Forelimb muscle (tissue), 1 donor: Measurements from ENCODE around the gene MTMR12. TPM values are rescaled to one million over a fixed set of nuclear protein-coding genes. Genes with fewer than 3 reads are reported as not detected.
A peak's percentile ranks its signal among the peaks of the same experiment; 100 is the strongest.

Experiments used
- DNase-seq: peaks from one replicate; pipeline ENCODE4 v3.0.0-alpha.2; 2013; ENCODE audit warnings: low read depth
- polyA plus RNA-seq: library from polyadenylated mRNA; unstranded; fragments of 120-200 nt; gene quantifications from one replicate; pipeline ENCODE4 v1.2.1, GENCODE V29; 2013; ENCODE audit not compliant: insufficient read length

The MTMR12 gene, protein sequence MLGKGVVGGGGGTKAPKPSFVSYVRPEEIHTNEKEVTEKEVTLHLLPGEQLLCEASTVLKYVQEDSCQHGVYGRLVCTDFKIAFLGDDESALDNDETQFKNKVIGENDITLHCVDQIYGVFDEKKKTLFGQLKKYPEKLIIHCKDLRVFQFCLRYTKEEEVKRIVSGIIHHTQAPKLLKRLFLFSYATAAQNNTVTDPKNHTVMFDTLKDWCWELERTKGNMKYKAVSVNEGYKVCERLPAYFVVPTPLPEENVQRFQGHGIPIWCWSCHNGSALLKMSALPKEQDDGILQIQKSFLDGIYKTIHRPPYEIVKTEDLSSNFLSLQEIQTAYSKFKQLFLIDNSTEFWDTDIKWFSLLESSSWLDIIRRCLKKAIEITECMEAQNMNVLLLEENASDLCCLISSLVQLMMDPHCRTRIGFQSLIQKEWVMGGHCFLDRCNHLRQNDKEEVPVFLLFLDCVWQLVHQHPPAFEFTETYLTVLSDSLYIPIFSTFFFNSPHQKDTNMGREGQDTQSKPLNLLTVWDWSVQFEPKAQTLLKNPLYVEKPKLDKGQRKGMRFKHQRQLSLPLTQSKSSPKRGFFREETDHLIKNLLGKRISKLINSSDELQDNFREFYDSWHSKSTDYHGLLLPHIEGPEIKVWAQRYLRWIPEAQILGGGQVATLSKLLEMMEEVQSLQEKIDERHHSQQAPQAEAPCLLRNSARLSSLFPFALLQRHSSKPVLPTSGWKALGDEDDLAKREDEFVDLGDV
- 13.4 TPM for polyA plus RNA-seq

DNA sequence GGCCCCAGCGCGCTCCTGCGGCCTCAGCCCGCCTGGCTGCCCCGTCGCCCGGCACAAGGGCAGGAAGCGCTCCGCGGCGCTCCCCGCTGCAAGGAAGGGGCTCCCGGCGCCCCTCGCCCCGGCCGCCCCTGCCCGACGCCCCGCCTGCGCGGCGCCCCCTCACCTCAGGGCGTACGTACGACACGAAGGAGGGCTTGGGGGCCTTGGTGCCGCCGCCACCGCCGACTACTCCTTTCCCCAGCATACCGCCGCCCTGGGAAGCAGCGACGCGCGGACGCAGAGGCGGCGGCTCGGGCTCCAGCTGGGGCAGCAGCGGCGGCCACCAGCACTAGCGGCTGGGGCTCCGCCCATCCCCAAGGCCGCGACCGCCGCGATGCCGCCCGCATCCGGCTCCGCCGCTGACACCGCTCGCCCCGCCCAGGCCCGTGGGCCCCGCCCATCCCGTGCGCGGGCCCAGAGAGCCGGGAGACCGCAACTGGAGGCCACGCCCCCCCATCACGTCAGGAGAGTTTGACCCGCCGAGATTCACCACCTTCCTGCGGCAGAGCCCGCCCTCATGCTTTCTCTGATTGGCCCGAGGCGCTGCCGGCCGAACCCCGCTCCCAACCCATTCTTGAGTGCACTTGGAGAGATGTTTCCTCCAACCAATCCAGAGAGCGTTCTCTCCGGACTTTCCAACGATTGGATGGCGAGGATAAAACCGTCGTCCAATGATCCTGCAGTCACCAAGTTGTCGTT, at the start of gene MTMR12:
Gene MTMR12, minus strand, starts transcription at position 345 of the 738 bp plus-strand sequence. Its CDS starts 101 bp downstream, at position 244.
- peak; percentile 98 for DNase-seq

DNA sequence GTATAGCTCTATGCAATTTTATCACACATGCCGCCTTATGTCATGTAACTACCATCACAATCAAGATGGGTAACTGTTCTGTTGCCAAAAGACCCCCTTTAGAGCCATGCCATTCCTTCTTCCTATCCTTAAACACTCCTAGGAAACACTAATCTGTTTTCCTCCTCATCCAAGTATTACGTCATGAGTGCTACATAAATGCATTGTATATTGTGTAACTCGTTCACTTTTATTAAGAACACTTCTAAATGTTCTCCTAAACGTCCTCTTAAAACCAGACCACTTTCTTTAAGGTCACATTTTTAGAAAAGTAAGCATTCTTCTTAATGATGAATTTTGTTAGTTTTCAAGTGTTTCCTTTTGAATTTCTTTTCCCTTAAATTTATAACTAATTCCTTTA, 49.8 kb upstream of the MTMR12 start:
- no peak for DNase-seq

DNA sequence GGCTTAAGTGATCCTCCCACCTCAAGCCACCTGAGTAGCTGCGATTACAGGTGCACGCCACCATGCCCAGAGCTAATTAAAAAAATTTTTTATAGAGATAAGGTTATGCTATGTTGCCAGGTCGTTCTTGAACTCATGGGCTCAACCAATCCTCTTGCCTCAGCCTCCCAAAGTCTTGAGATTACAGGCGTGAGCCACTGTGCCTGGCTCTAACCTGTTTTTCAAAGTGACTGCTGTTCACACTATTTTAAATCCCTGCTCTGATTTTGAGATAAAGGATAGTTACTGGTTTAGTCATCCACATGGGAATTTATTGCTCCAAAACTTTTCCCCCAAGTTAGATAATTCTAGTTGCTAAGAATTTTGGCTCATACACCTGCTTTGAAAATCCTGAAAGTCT, 48.2 kb upstream of the MTMR12 start:
- no peak for DNase-seq

DNA sequence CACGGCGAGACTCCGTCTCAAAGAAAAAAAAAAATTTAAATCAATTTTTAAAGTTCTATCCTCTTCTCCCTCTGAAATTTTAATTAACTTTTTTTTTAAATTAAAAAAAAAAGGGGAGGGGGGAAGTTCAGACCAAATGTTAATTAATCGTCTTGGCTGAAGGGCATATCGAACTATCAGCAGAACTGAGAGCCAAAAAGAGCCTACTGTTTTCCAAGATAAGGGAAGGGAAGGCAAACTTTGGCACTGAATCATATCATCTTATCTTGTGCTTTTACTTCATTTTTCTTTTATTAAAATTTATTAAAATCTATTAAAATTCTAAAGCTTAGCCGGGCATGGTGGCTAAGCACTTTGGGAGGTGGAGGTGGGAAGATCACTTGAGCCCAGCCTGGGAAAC, 45.9 kb upstream of the MTMR12 start:
- no peak for DNase-seq

DNA sequence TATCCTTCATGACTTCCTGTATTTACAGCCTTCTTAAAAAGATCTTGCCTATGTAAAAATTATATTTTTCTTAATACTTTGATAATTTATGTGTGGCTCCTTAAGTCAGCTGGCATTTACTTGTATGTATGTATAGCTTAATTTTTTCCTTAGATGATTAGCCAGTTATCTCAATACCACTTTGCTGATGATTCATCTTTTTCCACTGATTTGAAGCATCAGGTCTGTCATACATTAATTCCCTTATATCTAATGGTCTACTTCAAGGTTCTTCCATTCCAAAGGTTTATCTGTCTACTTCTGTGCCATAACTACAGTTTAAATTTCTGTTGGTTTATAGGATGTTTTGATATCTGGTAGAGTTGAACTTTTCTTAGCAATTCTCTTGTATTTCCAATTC, 44.9 kb upstream of the MTMR12 start:
- DNase-seq, result no peak

DNA sequence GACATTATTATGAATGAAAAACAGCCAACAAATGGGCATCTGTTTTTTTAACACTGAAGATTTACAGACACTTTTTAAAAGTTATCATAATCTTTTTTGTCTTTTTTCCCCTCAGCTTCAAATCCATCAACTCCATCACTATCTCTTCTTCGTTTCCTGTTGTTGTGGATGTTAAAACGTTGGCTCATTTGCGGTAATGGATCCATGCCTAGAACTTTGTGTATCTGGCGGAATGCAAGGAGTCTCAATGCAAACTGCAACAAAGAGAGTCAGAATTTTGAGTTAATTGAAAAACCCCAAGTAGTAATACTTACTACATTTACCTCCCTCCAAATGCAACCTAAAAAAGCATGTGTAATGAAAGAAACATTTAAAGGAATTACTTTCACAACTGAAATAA, 42.9 kb upstream of the MTMR12 start:
- DNase-seq, result no peak

DNA sequence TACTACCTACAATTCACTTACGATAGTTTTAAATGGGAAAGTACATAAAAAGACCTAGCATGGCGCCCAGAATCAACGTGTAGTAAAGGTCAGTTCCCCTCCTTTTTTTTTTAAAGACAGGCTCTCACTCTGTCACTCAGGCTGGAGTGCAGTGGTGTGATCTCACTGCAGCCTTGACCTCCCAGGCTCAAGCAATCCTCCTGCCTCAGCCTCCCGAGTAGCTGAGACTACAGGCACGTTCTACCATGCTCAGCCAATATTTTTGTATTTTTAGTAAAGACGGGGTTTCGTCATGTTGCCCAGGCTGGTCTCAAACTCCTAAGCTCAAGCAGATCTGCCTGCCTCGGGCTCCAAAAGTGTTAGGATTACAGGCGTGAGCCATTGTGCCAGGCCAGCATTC, 40.7 kb upstream of the MTMR12 start:
- no peak for DNase-seq

DNA sequence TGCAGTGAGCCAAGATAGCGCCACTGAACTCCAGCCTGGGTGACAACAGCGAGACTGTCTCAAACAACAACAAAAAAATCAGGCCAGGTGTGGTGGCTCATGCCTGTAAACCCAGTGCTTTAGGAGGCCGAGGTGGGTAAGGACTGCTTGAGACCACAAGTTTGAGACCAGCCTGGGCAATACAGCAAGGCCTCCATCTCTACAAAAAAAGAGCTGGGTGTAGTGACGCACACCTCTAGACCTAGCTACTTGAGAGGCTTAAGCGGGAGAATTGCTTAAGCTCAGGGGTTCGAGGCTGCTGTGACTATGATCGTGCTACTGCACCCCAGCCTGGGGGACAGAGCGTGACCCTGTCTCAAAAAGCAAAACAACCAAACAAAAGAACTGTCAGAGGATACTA, 39.9 kb upstream of the MTMR12 start:
- DNase-seq, result no peak

DNA sequence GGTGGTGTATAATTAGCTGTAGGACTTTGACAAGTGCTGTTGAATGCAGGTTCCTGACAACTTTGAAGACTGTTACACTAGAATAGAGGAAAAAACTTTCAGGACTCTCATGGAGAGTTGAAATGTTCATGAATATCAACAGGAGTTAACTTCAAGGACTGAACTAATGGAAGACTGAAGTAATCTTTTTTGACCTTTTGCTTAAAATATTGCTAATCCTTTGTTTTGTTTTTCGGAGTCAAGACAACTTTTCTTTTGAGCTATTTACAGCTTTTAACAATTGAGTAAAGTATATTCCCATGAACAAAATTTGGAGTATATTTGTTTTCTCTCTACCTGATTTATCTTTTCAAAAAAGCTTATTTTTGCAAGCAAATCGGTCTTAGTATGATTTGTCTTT, 34.1 kb upstream of the MTMR12 start:
- DNase-seq, result no peak

DNA sequence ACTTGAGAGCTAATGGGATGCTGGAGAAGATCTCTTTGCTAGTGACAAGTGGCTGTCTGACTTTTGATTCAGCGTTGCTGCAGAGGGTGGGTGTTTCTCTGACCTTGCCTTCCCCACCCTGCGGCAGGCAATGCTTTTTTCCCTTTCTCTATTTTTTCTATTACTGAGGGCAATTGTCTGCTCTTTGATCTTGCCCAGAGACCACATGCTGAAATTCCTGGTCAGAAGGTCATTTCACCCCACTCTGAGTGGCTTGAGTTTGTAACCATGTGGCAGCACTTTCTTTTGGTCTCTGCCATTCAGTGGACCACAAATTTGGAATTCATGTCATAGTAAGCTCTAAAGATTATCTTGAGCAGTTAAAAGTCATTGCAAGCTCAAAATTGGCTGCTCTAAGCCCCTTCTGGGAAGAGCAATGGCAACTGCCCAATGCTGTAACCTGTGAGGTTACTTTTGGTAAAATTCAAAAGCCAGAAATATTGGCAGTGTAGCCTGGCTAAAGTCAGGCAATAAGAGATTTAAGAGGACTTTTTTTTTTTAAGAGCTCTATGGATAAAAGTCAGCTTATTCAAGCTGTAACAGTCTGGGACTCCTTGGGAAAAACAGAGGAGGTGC, 30.4 kb upstream of the MTMR12 start:
- DNase-seq, result no peak

DNA sequence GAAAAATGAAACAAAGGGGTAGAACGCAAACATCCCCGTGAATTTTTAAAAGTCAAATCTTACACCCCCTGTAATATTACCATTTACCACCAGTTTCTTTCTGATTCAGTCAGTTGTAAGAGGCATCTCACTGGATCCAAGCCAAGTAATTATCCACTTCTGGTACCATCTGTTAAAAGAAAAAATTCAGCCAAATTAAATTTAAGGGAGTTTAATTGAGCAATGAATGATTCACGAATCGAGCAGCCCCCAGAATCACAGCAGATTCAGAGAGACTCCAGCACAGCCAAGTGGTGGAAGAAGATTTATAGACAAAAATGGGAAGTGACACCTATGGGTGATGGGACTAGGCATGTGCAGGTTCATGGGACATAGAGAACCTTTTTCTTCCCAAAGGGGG, 29.9 kb upstream of the MTMR12 start:
- DNase-seq, result no peak

DNA sequence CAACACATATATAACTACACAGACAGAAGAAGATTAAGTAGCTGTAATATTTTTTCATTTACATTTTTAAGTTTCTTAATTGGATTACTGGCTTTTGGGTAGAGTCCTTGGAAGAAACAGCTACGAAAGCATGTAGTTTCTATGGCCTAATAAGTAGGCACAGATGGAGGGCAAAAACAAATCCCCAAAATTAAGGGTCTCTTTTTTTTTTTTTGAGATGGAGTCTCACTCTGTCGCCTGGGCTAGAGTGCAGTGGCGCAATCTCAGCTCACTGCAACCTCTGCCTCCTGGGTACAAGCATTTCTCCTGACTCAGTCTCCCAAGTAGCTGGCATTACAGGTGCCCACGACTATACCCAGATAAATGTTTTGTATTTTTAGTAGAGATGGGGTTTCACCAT, 27.1 kb upstream of the MTMR12 start:
- no peak for DNase-seq

DNA sequence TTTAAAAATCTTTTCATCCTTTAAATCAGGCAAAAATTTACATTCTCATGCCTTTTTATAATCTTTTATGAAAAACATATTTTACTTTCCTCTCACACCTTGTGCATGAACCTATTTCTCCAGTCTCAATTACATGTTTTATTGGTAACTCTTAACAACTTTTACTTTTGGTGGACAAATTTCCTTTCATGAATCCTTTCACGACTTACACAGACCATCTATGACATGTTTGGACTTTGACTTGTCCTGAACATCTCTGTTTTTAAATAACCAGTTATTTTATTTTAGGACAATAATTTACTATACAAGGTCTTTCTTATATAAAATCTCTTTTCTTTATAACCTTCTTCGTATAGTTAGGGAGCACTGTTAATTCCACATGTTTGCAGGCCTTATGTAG, 26.5 kb upstream of the MTMR12 start:
- no peak for DNase-seq

DNA sequence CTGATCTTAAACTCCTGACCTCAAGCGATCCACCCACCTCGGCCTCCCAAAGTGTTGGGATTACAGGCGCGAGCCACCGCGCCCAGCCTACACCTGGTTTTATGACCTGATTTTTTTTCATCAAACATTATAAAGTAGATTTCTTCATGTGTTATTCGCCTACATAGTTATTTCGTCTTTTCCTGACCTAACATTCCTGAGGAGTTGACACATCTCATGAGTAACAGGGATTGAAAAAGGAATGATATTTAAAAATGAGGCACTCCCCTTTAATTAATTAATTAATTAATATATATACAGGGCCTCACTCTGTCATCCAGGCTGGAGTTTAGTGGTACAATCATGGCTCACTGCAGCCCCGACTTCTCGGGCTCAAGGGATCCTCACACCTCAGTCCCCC, 20.2 kb upstream of the MTMR12 start:
- DNase-seq, result no peak

DNA sequence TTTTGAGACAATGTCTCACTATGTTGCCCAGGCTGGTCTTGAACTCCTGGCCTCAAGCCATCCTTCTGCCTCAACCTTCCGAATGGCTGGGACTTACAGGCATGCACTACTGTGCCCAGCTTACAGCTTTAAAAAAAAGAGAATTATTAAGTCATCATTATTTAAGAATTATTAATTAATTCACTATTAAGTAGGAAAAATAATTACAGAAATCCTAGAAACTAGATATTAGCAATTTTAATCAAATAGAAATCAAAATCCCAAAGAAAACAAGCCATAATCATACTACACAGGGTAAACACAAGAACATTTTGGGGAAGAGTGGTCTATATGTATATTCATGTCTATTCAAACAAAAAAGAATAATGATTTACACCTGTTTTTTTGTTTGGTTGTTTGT, 19.6 kb upstream of the MTMR12 start:
- DNase-seq, result no peak

DNA sequence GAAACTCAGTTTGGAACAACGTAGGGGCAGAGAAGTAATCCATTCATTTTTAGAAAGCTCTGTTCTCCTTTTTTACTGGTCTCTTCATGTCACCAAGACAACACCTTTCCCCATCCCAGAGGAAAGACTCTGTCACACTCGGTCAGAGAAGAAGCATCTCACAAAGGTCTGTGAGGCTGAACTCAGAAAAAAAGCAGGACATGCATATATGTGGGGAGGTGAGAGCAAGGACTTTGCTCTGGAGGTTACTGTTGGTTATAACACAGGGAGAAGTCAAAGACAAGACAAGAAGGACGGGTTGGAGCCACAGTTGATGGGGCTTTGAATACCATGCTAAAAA, 19.2 kb upstream of the MTMR12 start:
- no peak for DNase-seq

DNA sequence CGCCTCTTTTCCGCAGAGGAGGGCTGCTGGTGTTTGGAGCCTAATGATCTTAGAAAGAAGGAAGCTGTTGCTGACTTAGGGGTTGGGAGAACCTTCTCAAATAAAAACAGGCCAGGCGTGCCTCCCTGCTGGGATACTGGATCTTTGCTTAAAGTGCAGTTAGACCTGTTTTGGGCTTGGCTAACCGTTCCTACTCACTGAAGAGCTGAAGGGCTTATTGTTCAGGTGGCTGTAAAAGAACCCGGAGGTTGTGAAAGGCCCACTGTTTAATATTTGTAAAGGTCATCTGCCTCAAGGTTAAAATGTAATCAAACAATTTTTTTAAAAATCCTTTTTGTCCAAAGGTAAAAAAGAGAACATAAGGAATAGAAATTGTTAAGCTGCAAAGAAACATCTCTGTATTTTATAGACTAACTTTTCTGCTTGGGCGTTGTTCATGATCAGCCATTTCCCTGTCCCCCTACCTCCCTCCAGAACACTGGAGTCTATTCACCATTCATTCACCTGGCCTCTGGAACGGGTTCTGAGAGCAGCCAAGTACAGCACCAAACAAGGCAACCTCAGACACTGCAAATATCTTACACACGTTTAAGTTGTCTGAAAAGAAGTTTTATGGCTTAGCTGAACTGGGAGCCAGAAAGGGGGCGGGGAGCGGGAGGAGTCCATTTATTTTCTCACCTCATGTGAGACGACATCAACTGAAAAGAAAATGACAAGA, 18.6 kb upstream of the MTMR12 start:
- DNase-seq, result no peak

DNA sequence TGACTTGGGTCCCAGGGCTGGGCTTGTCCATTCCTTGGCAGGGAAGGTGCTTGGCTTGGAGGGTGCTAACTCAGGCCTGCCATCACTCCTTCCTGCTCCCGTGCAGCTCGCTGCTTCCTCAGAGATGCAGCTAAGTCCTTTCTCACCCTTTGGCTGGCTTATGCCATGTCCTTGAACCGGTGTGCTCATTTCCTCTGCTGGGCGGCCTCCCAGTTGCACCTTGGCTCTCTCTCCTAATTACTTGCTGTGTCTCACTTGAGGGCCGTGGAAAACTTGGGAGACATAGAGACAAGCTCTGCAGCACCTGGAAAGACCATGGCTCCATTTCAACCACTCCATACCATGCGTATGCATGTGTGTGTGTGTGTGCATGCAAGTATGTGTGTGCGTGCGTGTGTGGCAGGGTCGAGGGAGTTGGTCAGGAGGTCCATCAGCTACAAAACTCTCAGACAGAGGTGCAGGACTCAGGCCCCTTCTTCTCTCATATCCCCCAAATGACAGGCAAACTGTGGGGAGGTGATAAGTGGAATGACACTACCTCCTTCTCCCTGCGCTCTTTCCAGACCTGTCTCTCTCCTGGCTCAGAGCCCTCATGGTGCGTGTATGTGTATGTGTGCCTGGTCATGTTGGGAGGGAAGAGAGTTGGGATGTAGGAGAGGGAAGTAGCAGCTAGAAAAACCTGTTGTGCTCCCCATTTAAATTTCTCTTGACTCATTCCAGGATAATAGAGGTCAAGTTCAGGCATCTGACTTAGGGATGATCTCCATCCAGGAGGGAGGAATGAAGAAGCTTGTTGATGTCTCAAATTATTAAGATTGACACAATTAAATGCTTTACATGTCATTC, 17.6 kb upstream of the MTMR12 start:
- no peak for DNase-seq

DNA sequence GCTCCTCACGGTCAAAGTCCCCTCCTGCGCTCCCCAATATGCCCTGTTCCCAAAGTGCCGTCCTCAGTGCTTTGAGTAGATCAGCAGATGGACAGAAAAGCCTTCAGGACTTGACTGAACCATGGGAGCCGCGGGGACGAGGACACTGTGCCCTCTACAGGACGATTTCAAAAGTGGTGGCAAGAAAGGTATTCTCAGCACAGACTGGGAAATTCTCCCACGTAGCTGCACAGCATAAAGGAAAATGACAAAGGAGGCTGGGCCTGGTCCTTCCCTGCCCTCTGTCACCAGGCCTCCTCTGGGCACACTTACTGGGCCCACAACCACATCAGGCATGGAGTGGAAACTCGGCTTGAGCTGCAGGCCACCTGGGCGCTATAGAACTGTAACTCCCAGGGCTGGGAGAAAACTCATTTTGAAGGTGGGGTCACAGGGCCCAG, 16.7 kb upstream of the MTMR12 start:
- DNase-seq, result no peak

DNA sequence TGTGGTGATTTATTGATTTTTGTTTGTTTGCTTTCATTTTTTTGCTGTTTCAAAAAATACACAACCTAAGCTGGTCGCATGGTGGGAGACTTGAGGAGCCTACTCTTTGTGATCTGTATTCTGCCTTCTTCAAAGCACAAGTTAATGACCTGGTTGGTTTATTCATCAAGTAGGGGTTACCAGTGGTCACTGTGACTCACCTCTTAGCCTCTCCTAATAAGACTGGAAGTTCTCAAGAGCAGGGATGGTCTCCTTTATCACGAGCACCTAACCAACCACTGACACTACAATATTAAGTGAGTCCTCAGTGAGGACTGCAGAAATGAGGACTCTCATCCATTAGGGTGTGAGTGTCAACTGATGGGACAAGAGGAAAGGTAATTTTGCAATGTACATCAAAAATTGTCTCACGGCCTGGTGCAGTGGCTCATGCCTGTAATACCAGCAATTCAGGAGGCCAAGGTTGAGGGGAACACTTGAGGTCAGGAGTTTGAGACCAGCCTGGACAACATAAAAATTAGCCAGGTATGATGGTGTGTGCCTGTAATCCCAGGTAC, 13.6 kb upstream of the MTMR12 start:
- no peak for DNase-seq
